Stimulated activated CD4-positive, alpha-beta T cell treated with anti-CD3 and anti-CD28 coated beads, Interleukin-4, amount 100 ng/mL, for 48 hours (primary cell): ENCODE results near the gene REST.
"Not testable (repeated sequence)": the region's sequence is repeated elsewhere in the genome, so short reads cannot be mapped to it uniquely, and the experiment has no call there.

Experiments used
- DNase-seq, 2 donors: peaks; one replicate each; pipeline ENCODE4 v3.0.0-alpha.2; 2020; ENCODE audit warnings: low read depth in 2 of 2

The REST gene, protein sequence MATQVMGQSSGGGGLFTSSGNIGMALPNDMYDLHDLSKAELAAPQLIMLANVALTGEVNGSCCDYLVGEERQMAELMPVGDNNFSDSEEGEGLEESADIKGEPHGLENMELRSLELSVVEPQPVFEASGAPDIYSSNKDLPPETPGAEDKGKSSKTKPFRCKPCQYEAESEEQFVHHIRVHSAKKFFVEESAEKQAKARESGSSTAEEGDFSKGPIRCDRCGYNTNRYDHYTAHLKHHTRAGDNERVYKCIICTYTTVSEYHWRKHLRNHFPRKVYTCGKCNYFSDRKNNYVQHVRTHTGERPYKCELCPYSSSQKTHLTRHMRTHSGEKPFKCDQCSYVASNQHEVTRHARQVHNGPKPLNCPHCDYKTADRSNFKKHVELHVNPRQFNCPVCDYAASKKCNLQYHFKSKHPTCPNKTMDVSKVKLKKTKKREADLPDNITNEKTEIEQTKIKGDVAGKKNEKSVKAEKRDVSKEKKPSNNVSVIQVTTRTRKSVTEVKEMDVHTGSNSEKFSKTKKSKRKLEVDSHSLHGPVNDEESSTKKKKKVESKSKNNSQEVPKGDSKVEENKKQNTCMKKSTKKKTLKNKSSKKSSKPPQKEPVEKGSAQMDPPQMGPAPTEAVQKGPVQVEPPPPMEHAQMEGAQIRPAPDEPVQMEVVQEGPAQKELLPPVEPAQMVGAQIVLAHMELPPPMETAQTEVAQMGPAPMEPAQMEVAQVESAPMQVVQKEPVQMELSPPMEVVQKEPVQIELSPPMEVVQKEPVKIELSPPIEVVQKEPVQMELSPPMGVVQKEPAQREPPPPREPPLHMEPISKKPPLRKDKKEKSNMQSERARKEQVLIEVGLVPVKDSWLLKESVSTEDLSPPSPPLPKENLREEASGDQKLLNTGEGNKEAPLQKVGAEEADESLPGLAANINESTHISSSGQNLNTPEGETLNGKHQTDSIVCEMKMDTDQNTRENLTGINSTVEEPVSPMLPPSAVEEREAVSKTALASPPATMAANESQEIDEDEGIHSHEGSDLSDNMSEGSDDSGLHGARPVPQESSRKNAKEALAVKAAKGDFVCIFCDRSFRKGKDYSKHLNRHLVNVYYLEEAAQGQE

DNA sequence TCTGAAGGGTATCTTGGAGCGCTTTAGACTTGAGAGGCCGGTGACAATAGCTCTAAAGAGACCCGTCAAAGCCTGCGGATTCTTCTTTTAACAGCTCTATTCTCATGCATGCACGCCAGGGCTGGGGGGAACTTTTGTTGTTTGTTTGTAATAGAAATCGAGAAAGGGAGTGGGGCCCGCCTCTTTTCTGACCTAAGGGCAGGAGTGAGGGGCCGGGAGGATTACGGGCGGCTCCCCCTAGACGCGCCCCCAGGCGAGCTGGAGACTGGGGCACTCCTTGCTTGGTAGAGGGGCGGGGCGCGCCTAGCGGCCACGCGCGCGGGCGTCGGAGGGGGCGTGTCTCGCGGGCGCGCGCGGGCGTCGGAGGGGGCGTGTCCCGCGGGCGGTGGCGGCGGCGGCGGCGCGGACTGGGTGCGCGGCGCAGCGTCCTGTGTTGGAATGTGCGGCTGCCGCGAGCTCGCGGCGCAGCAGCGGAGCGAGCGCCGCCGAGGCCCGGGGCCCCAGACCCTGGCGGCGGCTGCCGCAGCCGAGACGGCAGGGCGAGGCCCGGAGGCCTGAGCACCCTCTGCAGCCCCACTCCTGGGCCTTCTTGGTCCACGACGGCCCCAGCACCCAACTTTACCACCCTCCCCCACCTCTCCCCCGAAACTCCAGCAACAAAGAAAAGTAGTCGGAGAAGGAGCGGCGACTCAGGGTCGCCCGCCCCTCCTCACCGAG is at the start of gene REST:
TSS of gene REST (plus strand) at position 412 of the 717 bp plus-strand sequence. CDS start 2,739 bp downstream, outside the sequence.
- DNase-seq = peak; percentile 70 to 71

DNA sequence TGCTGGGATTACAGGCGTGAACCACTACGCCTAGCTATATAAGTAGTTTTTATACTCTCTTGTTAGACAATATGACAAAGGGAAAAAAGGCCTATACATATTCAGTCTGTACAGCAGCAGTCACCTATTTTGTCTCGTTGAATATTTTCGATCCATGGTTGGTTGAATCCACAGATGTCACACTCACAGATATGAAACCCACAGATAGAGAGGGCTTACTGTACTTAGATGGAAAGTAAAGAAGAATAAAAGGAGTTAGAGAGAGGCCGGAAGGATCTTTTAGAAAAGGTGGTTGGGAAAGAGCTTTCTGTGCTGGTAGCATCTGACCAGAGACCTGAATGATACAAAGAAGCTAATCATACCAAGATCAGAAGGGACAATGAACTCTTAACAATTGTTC is 47.9 kb upstream of the REST start:
- DNase-seq = no peak

DNA sequence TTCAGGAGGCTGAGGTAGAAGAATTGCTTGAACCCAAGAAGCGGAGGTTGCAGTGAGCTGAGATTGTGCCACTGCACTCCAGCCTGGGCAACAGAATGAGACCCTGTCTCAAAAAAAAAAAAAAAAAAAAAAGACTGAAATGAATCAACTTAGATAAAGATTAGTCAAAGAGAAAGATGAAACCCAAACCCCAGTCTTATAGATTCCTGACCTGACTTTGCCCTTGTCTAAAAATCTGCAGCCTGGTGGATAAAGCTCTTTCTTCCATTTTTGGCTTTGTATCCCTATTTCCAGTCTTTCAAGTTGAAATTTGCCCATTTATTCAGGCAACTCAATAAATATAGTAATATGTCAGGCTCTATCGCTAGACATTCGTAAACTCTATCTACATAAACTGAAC is 46.9 kb upstream of the REST start:
- DNase-seq = no peak

DNA sequence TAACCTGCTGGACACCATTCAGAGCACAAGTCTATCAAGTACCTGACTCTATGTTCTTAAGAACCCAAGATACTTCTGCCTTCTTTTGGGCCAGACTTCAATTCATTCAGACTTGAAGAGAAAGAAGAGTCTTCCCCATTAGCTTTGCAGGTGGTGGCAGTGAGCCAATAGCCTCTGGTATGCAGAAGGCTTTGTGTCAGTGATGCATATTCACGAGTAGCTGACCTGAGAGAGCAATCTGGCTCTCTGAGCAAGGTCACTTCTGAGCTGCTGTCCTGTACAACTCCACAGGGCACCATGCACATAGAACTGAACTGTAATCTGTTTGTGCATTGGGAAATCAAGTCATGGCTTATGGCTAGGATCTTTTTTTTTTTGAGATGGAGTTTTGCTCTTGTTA is 46.3 kb upstream of the REST start:
- DNase-seq = no peak

DNA sequence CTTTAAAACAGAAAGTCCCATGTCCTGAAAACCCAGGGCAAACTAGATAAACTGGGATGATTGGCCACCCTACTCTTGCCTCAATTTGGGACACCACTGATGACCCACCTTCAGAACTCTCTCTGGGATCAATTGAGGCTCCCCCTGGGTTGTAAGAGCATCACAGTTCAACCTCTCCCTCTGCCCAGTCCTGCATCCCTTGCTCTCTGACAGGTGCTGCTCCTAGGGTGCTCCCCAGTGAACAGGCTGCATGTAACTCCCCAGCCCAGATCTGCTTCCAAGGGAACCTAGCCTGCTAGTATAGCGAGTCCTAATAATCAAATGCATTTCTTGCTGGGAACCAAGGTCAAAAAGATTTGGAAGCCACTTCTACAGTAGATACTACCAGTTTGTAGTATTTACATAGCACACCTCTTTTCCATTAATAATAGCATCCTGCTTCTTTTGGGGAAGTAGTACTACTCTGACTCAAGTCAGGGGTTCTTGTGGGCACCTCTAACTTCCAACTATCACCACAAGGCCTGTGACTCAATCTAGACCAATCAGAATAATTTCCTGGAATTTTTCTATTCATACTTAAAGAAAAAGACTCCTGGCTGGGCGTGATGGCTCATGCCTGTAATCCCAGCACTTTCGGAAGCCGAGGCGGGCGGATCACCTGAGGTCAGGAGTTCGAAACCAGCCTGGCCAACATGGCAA is 44.1 kb upstream of the REST start:
- peak; percentile 1 to 4 for DNase-seq

DNA sequence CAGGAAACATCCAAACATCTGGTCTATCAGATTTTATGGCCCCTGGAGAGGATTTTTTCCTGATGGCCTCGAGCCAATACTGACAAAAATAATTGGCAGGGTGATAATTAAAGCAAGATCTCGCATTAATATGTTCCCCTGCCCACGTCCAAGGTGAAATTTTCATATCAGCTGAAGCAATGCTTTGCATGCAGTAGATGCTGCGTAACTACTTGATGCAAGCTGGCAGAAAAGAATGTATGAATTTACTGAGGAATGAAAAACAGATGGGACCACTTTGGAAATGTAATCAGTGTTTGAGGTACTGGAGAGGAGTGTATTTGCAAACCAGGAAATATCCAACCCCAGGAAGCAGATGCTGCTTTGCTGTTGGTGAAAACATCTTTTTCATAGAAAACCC is 36.8 kb upstream of the REST start:
- no peak for DNase-seq

DNA sequence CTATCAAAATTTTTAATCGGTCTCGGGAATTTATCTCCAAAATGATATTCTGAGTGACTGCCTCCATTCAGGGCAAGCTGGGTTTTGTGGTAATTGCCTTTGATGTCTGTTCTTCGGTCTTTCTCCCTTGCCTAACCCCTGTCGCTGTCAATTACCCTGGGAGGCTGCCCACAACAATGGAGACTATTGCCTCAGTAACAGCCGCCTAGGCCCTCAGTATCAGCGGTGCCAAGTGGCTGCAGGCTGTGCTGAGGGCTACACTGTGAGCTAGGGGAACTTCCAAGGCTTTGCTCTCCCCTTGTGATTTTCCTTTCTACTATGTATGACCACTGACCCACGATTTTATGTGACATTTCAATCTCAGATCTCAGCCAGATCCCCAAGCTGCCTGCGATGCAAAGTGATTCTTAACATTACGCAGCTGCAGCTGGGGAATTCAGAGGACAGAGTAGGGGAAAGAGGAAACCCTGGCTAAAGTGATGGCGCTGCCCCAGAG is 36.3 kb upstream of the REST start:
- no peak for DNase-seq

DNA sequence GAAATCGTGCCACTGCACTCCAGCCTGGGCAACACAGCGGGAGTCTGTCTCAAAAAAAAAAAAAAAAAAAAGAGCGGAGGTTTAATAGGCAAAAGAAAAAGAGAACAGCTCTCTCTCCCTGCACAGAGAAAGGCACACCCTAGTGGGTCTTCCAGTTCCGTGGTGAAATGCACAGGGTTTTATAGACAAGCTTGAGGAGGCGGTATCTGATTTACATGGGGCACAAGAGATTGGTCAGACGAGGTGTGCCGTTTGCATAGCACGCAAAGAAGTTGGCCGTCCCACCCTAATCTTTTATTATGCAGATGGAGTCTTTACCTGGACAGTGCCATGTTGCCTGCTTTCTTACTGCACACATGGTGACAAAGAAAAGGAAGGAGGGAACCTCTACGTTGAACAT is 33.5 kb upstream of the REST start:
- DNase-seq = no peak

DNA sequence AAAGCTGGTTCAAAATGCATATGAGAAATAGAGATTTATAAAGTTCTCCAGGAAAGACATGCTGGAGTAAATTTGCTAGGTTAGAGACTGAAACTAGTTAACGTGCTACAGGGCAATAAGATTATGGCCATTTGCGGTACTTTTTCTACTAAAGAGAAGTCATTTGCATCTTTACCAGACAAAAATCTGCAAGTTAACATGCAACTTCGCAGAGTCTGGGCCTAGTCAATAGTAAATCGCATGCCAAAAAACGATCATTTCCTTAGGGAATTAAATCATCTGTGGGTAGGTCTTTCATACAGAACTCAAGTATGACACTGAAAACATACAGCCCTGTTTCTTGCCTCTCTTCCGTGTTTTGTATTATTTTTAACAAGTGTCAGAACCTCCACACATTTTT is 32.8 kb upstream of the REST start:
- no peak for DNase-seq

DNA sequence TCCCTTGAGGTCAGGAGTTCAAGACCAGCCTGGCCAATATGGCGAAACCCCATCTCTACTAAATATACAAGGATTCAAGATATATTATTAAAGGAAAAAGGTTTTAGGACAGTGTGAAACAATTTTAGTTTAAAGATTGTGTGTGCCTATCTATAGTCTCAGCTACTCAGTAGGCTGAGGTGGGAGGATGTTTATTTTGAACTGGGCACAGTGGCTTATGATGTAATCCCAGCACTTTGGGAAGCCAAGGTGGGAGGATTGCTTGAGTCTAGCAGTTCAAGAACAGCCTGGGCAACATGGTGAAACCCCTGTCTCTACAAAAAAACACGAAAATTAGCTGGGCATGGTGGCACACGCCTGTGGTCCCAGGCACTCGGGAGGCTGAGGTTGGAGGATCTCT is 31.4 kb upstream of the REST start:
- DNase-seq = no peak

DNA sequence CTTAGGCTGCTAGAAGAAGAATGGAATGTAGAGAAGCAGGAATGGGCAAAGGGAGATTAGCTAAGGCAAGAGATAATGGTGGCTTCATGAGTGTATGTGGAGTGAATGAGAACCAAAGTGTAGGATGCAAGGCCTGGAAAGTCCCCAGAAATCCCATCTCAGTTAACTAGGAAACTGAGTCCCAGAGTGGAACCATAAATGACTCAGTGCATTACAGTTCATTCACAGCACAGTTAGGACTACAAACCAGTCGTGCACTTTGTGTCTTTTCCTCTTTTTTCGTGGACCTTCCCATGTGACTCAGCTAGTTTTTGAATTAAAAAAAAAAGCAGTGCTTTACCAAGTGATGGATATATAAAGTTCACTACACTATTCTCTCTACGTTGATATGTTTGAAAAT is 27.7 kb upstream of the REST start:
- no peak for DNase-seq

DNA sequence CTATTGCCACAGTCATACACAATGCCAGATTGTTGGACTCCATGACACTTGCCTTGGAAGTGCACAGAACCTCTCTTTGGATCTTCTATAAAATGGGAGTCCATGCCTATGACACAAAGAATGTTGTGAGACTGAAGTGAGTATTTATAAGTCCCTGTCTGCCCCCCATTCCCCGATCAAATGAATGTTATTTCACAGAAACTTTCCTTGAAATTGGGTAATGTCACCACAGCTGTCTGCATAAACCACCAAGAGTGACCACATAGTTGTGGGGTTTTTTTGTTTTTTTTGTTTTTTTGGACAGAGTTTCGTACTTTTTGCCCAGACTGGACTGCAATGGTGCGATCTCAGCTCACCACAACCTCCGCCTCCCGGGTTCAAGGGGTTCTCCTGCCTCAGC is 27.1 kb upstream of the REST start:
- DNase-seq = no peak

DNA sequence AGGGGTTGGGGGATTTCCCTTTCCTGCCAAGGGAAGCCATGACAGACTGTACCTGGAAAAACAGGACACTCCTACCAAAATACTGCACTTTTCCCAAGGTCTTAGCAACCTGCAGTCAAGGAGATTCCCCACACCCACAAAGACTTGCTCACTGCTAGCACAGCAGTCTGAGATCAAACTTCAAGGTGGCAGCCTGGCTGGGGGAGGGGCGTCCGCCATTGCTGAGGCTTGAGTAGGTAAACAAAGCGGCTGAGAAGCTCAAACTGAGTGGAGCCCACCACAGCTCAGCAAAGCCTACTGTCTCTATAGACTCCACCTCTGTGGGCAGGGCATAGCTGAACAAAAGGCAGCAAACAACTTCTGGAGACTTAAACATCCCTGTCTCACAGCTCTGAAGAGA is 23.2 kb upstream of the REST start:
- not testable (repeated sequence) for DNase-seq

DNA sequence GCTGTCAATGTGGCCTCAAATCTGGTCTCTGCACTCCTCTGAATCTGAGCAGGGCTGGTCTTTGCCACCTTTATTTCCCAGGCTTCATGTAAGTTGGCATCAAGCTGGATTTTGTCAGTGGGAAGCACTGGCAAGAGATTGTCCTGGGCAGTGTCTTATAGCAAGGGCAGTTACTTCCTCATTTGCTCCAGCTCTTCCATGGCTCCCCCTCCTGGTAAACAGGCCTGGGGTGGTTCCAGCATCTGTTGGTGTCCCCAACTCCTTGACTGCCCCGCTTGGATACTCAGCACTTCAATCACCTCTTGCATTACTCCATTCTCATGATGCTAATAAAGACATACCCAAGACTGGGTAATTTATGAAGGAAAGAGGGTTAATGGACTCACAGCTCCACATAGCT is 15.0 kb upstream of the REST start:
- no peak for DNase-seq

DNA sequence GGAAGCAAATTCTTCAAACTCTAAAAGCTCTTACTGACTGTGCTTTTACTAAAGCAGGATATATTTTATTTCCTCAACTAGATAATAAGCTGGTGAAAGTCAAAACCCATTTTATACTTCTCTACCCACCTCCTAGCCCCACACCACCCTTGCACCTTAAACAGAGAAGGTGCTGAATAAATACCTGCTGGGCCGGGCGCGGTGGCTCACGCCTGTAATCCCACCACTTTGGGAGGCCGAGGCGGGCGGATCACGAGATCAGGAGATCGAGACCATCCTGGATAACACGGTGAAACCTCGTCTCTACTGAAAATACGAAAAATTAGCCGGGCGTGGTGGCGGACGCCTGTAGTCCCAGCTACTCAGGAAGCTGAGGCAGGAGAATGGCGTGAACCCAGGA is 9.9 kb upstream of the REST start:
- not testable (repeated sequence) for DNase-seq

DNA sequence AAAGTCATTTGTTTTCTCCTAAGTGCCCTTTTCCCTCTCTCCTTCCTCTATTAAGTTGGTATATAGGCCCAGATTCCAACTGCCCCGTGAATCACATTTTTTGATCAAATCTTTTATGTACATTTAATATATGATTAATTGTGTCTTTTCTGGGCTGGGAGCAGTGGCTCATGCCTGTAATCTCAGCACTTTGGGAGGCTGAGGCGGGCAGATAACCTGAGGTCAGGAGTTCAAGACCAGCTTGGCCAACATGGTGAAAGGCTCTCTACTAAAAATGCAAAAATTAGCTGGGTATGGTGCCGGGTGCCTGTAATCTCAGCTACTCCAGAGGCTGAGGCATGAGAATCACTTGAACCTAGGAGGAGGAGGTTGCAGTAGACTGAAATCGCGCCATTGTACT is 7.5 kb upstream of the REST start:
- DNase-seq = not testable (repeated sequence)

DNA sequence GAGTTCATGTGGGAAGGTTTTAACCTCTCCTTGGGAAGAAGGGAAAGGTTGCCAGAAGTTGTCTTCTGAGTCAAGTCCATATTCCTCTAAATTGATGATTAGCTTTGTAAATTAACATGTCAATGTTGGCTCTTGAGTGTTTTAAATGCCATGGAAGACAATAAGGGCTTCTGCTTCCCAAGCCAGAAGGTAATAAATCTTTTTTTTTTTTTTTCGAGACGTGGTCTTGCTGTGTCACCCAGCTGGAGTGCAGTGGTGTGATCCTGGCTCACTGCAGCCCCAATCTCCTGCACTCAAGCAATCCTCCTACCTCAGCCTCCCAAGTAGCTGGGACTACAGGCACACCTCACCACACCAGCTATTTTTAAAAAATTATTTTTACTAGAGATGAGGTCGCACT is 5.0 kb upstream of the REST start:
- no peak for DNase-seq

DNA sequence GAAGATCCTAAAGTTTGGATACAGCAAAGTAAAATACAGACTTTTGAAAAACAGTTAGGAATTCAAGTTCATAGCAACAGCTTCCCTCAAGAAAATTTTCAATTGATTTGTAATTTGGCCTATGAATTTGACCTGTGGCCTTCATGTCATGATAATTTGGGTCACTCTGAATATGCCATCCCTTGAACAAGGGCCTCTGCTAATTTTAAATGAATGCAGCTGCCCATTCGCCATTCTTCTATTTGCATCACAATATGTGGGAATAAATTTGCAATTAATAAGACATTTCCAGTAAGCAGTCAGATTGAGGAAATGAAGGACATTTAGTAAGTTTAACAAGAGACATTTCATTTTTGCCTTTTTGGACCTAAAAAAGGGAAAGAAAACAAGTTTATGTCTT is 1.9 kb upstream of the REST start:
- no peak for DNase-seq

DNA sequence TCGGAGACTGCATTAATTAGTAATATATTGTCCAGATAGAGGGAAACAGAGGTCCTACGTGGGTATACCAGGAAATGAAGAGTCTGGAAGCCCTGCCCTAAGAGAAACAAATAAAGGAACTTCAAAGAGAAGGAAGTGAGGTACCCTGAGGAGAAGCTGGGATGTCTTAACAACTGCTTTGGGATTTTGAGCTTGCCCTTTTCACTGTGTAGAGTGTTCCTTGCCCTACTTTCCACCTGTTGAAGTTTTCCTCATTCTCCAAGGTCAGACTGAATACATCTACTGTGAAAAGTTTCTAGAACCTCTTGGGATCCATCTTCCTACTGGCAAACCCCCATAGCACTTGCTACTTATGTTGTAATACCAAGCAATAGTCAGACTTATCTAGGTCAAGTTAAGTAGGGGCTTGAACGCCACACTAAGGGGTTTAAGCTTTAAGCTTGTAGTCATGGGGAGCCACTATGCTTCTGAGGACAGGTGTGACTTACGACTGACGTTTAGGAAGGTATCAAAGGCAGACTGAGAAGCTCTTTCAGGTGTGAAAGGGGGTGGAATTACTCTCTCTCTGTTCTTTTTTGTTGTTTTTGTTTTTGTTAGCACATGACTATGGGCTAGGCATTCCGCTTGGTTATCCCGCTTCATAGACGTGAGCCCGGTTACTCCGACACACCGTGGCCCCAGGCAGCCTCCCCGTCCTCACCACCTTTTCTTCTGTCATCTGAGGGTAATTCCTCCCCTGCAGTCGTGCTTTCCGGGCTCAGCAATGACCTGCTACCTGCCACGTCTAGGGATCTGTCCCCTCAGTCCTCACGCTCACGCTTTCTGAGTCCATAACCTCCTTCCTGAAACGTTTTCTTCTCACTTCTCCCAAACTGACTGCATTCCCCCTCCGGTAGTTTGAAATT is 959 bp upstream of the REST start:
- no peak for DNase-seq
